WTC11 (cell line): Measurements from ENCODE around the gene ZFR2. TPM values are rescaled to one million over a fixed set of nuclear protein-coding genes. Genes with fewer than 3 reads are reported as not detected.

Source experiments
- ATAC-seq: fragments of 200-7000 bp; cut with Tn5 transposase; 2 replicates; pipeline ENCODE4 v1.10.0; 2021; ENCODE audit warnings: mild to moderate bottlenecking, moderate library complexity
- CTCF ChIA-PET: fragments of 300-600 bp; sonication (Branson Sonifier 250); formaldehyde crosslinking; loops from one replicate; lab custom pipeline; 2021; ENCODE audit warnings: antibody characterized with exemption; lab: Charles Lee
- POLR2A ChIA-PET: fragments of 350-600 bp; sonication (Branson Sonifier 250); formaldehyde crosslinking; loops from one replicate; lab custom pipeline; 2021; ENCODE audit warnings: antibody characterized with exemption; lab: Charles Lee
- DNase-seq: peaks from one replicate; pipeline ENCODE4 v3.0.0; 2021; ENCODE audit warnings: low spot score
- H3K27ac Mint-ChIP-seq: 2 replicates; pipeline ENCODE4 v1.8.0; 2021; ENCODE audit warnings: mixed read lengths
- H3K27me3 Mint-ChIP-seq: 2 replicates; pipeline ENCODE4 v1.8.0; 2021; ENCODE audit warnings: low read depth, mild to moderate bottlenecking, moderate library complexity, mixed read lengths
- H3K36me3 Mint-ChIP-seq: 2 replicates; pipeline ENCODE4 v1.8.0; 2021; ENCODE audit warnings: mixed read lengths
- H3K4me1 Mint-ChIP-seq: 2 replicates; pipeline ENCODE4 v1.8.0; 2022; ENCODE audit warnings: mixed read lengths
- H3K4me3 Mint-ChIP-seq: 2 replicates; pipeline ENCODE4 v1.8.0; 2021; ENCODE audit warnings: mild to moderate bottlenecking, moderate library complexity, mixed read lengths
- H3K9me3 Mint-ChIP-seq: 2 replicates; pipeline ENCODE4 v1.8.0; 2021; ENCODE audit warnings: mixed read lengths
- ATF3 ChIP-seq: sonication (generic); formaldehyde crosslinking; conservative IDR thresholded peaks from 2 replicates; pipeline ENCODE4 v1.8.1; 2022; ENCODE audit warnings: mild to moderate bottlenecking, missing genetic modification reagents
- CDX4 ChIP-seq: fragments of 250-450 bp; sonication (Bioruptor Pico); IDR thresholded peaks from 2 replicates; pipeline ENCODE4 v1.9.0; 2021; ENCODE audit warnings: moderate library complexity, mild to moderate bottlenecking, inconsistent platforms, borderline replicate concordance
- CREM ChIP-seq: sonication (generic); formaldehyde crosslinking; IDR thresholded peaks from 2 replicates; pipeline ENCODE4 v1.8.1; 2022; ENCODE audit warnings: mild to moderate bottlenecking, missing genetic modification reagents, moderate library complexity
- E2F5 ChIP-seq: sonication (generic); formaldehyde crosslinking; IDR thresholded peaks from 2 replicates; pipeline ENCODE4 v1.8.1; 2022; ENCODE audit warnings: mild to moderate bottlenecking, moderate library complexity, missing genetic modification reagents
- ESRRA ChIP-seq: sonication (generic); formaldehyde crosslinking; IDR thresholded peaks from 2 replicates; pipeline ENCODE4 v1.8.1; 2022; ENCODE audit warnings: mild to moderate bottlenecking, missing genetic modification reagents, borderline replicate concordance
- GRHL2 ChIP-seq: fragments of 250-450 bp; sonication (Bioruptor Pico); IDR thresholded peaks from 2 replicates; pipeline ENCODE4 v1.8.0; 2022; ENCODE audit warnings: mild to moderate bottlenecking, moderate library complexity; ENCODE audit not compliant: insufficient replicate concordance, severe bottlenecking
- HMGXB4 ChIP-seq: sonication (generic); formaldehyde crosslinking; IDR thresholded peaks from 2 replicates; pipeline ENCODE4 v1.8.1; 2023; ENCODE audit warnings: mild to moderate bottlenecking, moderate library complexity, missing genetic modification reagents
- NR1H2 ChIP-seq: sonication (generic); formaldehyde crosslinking; IDR thresholded peaks from 2 replicates; pipeline ENCODE4 v1.9.0; 2021; ENCODE audit warnings: mild to moderate bottlenecking, moderate library complexity, missing genetic modification reagents
- PRRX2 ChIP-seq: fragments of 250-450 bp; sonication (Bioruptor Pico); IDR thresholded peaks from 2 replicates; pipeline ENCODE4 v1.8.0; 2021; ENCODE audit warnings: mild to moderate bottlenecking
- STAT6 ChIP-seq: sonication (generic); formaldehyde crosslinking; conservative IDR thresholded peaks from 2 replicates; pipeline ENCODE4 v1.8.1; 2023; ENCODE audit warnings: mild to moderate bottlenecking, low read depth, missing genetic modification reagents, moderate library complexity
- ZBTB43 ChIP-seq: sonication (generic); formaldehyde crosslinking; IDR thresholded peaks from 2 replicates; pipeline ENCODE4 v1.8.1; 2023; ENCODE audit warnings: mild to moderate bottlenecking, missing genetic modification reagents
- ZMAT4 ChIP-seq: fragments of 250-450 bp; sonication (Bioruptor Pico); IDR thresholded peaks from 2 replicates; pipeline ENCODE4 v1.9.0; 2021; ENCODE audit warnings: mild to moderate bottlenecking
- ZNF263 ChIP-seq: sonication (generic); formaldehyde crosslinking; IDR thresholded peaks from 2 replicates; pipeline ENCODE4 v1.8.1; 2022; ENCODE audit warnings: low read depth, mild to moderate bottlenecking, moderate library complexity, missing genetic modification reagents
- ZNF425 ChIP-seq: fragments of 250-450 bp; sonication (Bioruptor Pico); conservative IDR thresholded peaks from 2 replicates; pipeline ENCODE4 v1.9.0; 2021; ENCODE audit warnings: mild to moderate bottlenecking
- ZNF512 ChIP-seq: sonication (generic); formaldehyde crosslinking; IDR thresholded peaks from 2 replicates; pipeline ENCODE4 v1.8.1; 2022; ENCODE audit warnings: missing genetic modification reagents, borderline replicate concordance
- total RNA-seq: library from RNA; stranded (reverse); gene quantifications from 3 replicates; pipeline ENCODE4 v1.2.3, GENCODE V29; 2021

The ZFR2 gene
- total RNA-seq, 1 experiment from 2014 or later: 17.5 TPM

- ATAC-seq (no peak), DNase-seq (no peak)
- peaks cover 5% of the 10 kb centered on the region; the same call in 1 of the 2 replicates for H3K27me3 Mint-ChIP-seq
- no peaks in the 10 kb centered on the region for H3K9me3 Mint-ChIP-seq
- no peak overlapping the region for H3K4me3 Mint-ChIP-seq
- no peaks in the 10 kb centered on the region for H3K4me1 Mint-ChIP-seq
- no peaks in the 10 kb centered on the region for H3K36me3 Mint-ChIP-seq
- ChIA-PET CTCF (interaction anchor here (1.9 to 2.6 kb wide), 6 partner anchors 34 to 164 kb away, joined by 10 to 24 read pairs (median 16); partner anchors contain the start of genes APBA3, MRPL54 and NMRK2), POLR2A (no interaction called here)
- H3K27ac Mint-ChIP-seq: no peak overlapping the region
- no peak for TF ChIP-seq ATF3 (CRISPR knock-in tag)
- TF ChIP-seq STAT6 (CRISPR knock-in tag): no peak
- no peak for TF ChIP-seq CDX4 (CRISPR knock-in tag)
- TF ChIP-seq HMGXB4 (CRISPR knock-in tag): no peak
Observed at GRCh38 chr19:3823350-3823713, 45.5 kb downstream of the ZFR2 start.

GRCh38 chr19:3822683-3823349 lies 46.0 kb downstream of the ZFR2 start:
- H3K27me3 Mint-ChIP-seq: peaks cover 5% of the 10 kb centered on the region; the same call in 1 of the 2 replicates
- TF ChIP-seq CREM (CRISPR knock-in tag): no peak
- TF ChIP-seq PRRX2: no peak
- no peak for TF ChIP-seq NR1H2 (CRISPR knock-in tag)
- no peak for TF ChIP-seq GRHL2
- TF ChIP-seq ESRRA (CRISPR knock-in tag): no peak
- TF ChIP-seq E2F5 (CRISPR knock-in tag): no peak
- no peak for TF ChIP-seq ZBTB43
- no peak for TF ChIP-seq ZNF263 (CRISPR knock-in tag)
- no peak for TF ChIP-seq ZMAT4 (CRISPR knock-in tag)
- no peak for TF ChIP-seq ZNF425 (CRISPR knock-in tag)
- no peak for TF ChIP-seq ZNF512
- H3K9me3 Mint-ChIP-seq: no peaks in the 10 kb centered on the region
- CTCF ChIA-PET: interaction anchor here (0.6 to 2.6 kb wide), 26 partner anchors 8 to 317 kb away, joined by 3 to 25 read pairs (median 10); partner anchors contain the start of genes APBA3, ATCAY, MRPL54 and NMRK2
- H3K36me3 Mint-ChIP-seq: no peaks in the 10 kb centered on the region
- no peak overlapping the region for H3K27ac Mint-ChIP-seq
- no peak overlapping the region for H3K4me3 Mint-ChIP-seq
- ATAC-seq (no peak), DNase-seq (no peak)
- POLR2A ChIA-PET: interaction anchor here (1.0 kb wide), 1 partner anchor 148 kb away, joined by 3 read pairs; the partner anchor contains the start of gene DAPK3
- no peaks in the 10 kb centered on the region for H3K4me1 Mint-ChIP-seq
